ENCODE results near the gene IGF1R. TPM values are rescaled to one million over a fixed set of nuclear protein-coding genes. Genes with fewer than 3 reads are reported as not detected.

Gene IGF1R
- total RNA-seq, 1 experiment from 2014 or later: 51.6 TPM

GRCh38 chr15:98611808-98612207, 36.5 kb upstream of the IGF1R start:
- intact Hi-C loops (cut with micrococcal nuclease; ENCODE audit: unreplicated experiment): loop anchor here (5.0 kb wide), 1 partner anchor 35 kb away; the partner anchor contains the start of gene IGF1R
- Mint-ChIP-seq H3K27ac (ENCODE audit: unreplicated experiment) (no peak overlapping the region), H3K4me1 (ENCODE audit: low read depth, unreplicated experiment) (peaks cover 6% of the 10 kb centered on the region), H3K27me3 (ENCODE audit: insufficient read depth, unreplicated experiment) (no peaks in the 10 kb centered on the region), H3K9me3 (ENCODE audit: unreplicated experiment) (no peaks in the 10 kb centered on the region), H3K4me3 (ENCODE audit: unreplicated experiment) (no peak overlapping the region), H3K36me3 (ENCODE audit: insufficient read depth, unreplicated experiment) (no peaks in the 10 kb centered on the region)
- BruUV-seq (replicated peaks): no TSS peak
- CTCF ChIA-PET: no interaction called here
- no peak overlapping the region for H3K4me3 ChIP-seq (ENCODE audit: low read depth, low read length)
- no peaks in the 10 kb centered on the region for H3K9me3 ChIP-seq
- peaks cover 10% of the 10 kb centered on the region for H3K4me1 ChIP-seq
- TF ChIP-seq CTCF (IDR thresholded peaks at IDR 0.05; ENCODE audit: insufficient read depth in 1 of 2, low read depth in 1 of 2, low read length in 1 of 2, severe bottlenecking in 1 of 2, unreplicated experiment in 1 of 2): no peak
- no peak for DNase-seq
- no peaks in the 10 kb centered on the region for H3K27me3 ChIP-seq (replicated peaks; ENCODE audit: control insufficient read depth, insufficient read depth, low read length)
- H3K36me3 ChIP-seq (ENCODE audit: control insufficient read depth, insufficient read depth, low read length): no peaks in the 10 kb centered on the region
- POLR2A ChIA-PET: no interaction called here

- Histone ChIP-seq H3K4me1 (peaks cover 10% of the 10 kb centered on the region), H3K27me3 (replicated peaks; ENCODE audit: control insufficient read depth, insufficient read depth, low read length) (no peaks in the 10 kb centered on the region), H3K9me3 (no peaks in the 10 kb centered on the region), H3K36me3 (ENCODE audit: control insufficient read depth, insufficient read depth, low read length) (no peaks in the 10 kb centered on the region), H3K4me3 (ENCODE audit: low read depth, low read length) (no peak overlapping the region)
- DNase-seq: no peak
- Mint-ChIP-seq H3K9me3 (ENCODE audit: unreplicated experiment) (no peaks in the 10 kb centered on the region), H3K27ac (ENCODE audit: unreplicated experiment) (no peak overlapping the region), H3K27me3 (ENCODE audit: insufficient read depth, unreplicated experiment) (no peaks in the 10 kb centered on the region), H3K36me3 (ENCODE audit: insufficient read depth, unreplicated experiment) (no peaks in the 10 kb centered on the region), H3K4me3 (ENCODE audit: unreplicated experiment) (no peak overlapping the region), H3K4me1 (ENCODE audit: low read depth, unreplicated experiment) (peaks cover 6% of the 10 kb centered on the region)
- intact Hi-C loops (cut with micrococcal nuclease; ENCODE audit: unreplicated experiment): loop anchor here (5.0 kb wide), 1 partner anchor 35 kb away; the partner anchor contains the start of gene IGF1R
- ChIA-PET POLR2A (no interaction called here), CTCF (no interaction called here)
- no TSS peak for BruUV-seq (replicated peaks)
- TF ChIP-seq CTCF (IDR thresholded peaks at IDR 0.05; ENCODE audit: insufficient read depth in 1 of 2, low read depth in 1 of 2, low read length in 1 of 2, severe bottlenecking in 1 of 2, unreplicated experiment in 1 of 2): no peak
Observed at GRCh38 chr15:98612490-98613110, 35.7 kb upstream of the IGF1R start.

- peaks cover 3% of the 10 kb centered on the region for H3K4me1 Mint-ChIP-seq (ENCODE audit: low read depth, unreplicated experiment)
- no peaks in the 10 kb centered on the region for H3K36me3 Mint-ChIP-seq (ENCODE audit: insufficient read depth, unreplicated experiment)
- no peak overlapping the region for H3K4me3 ChIP-seq (ENCODE audit: low read depth, low read length)
- POLR2A ChIA-PET: no interaction called here
- no peak for TF ChIP-seq CTCF (IDR thresholded peaks at IDR 0.05; ENCODE audit: insufficient read depth in 1 of 2, low read depth in 1 of 2, low read length in 1 of 2, severe bottlenecking in 1 of 2, unreplicated experiment in 1 of 2)
- no peak for DNase-seq
- no peaks in the 10 kb centered on the region for H3K36me3 ChIP-seq (ENCODE audit: control insufficient read depth, insufficient read depth, low read length)
- no peaks in the 10 kb centered on the region for H3K27me3 ChIP-seq (replicated peaks; ENCODE audit: control insufficient read depth, insufficient read depth, low read length)
- H3K27ac Mint-ChIP-seq (ENCODE audit: unreplicated experiment): no peak overlapping the region
- intact Hi-C loops (cut with micrococcal nuclease; ENCODE audit: unreplicated experiment): loop anchor here (5.0 kb wide), 1 partner anchor 33 kb away; the partner anchor contains the start of gene IGF1R
- H3K4me1 ChIP-seq: peaks cover 1% of the 10 kb centered on the region; the same call in 1 of the 2 replicates
- BruUV-seq (replicated peaks): no TSS peak
- no peaks in the 10 kb centered on the region for H3K9me3 Mint-ChIP-seq (ENCODE audit: unreplicated experiment)
- no peaks in the 10 kb centered on the region for H3K9me3 ChIP-seq
- H3K4me3 Mint-ChIP-seq (ENCODE audit: unreplicated experiment): no peak overlapping the region
- peaks cover 6% of the 10 kb centered on the region for H3K27me3 Mint-ChIP-seq (ENCODE audit: insufficient read depth, unreplicated experiment)
- CTCF ChIA-PET: no interaction called here
Observed at GRCh38 chr15:98614681-98615080, 33.7 kb upstream of the IGF1R start.

Data from Caco-2 (cell line).